HG03457 (cell line): ENCODE data around the gene GPR157.
"Not testable (repeated sequence)": the region's sequence is repeated elsewhere in the genome, so short reads cannot be mapped to it uniquely, and the experiment has no call there.

ENCODE experiments used
- ATAC-seq: cut with Tn5 transposase; IDR thresholded peaks from one replicate; pipeline ENCODE4 v1.9.1; 2021; ENCODE audit warnings: moderate number of reproducible peaks; ENCODE audit not compliant: unreplicated experiment

Gene GPR157

DNA sequence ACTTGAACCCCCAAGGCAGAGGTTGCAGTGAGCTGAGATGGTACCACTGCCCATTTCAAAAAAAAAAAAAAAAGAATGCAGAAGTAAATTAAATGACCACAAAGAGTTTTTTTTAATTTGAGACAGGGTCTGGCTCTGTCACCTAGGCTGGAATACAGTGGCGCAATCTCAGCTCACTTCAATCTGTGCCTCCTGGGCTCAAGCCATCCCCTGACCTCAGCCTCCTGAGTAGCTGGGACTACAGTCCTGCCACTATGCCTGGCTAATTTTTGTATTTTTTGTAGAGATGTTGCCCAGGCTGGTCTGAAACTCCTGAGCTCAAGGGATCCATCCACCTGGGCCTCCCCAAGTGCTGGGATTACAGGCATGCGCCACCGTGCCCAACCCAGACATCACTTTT is 20.2 kb upstream of the GPR157 start:
- no peak for ATAC-seq

- ATAC-seq: no peak
Observed at GRCh38 chr1:9146156-9146555, 17.3 kb upstream of the GPR157 start.

DNA sequence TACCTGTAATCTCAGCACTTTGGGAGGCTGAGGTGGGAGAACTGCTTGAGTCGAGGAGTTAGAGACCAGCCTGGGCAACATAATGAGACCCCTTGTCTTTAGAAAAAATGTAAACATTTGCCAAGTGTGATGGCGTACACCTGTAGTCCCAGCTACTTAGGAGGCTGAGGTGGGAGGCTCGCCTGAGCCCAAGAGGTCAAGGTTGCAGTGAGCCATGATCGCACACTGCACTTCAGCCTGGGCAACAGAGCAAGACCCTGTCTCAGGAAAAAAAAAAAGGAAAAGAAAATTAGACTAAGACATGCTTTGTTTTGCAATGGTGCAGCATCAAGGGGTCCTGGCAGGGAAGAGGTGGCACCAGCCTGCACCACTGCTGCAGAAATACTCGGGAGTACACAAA is 16.8 kb upstream of the GPR157 start:
- no peak for ATAC-seq

DNA sequence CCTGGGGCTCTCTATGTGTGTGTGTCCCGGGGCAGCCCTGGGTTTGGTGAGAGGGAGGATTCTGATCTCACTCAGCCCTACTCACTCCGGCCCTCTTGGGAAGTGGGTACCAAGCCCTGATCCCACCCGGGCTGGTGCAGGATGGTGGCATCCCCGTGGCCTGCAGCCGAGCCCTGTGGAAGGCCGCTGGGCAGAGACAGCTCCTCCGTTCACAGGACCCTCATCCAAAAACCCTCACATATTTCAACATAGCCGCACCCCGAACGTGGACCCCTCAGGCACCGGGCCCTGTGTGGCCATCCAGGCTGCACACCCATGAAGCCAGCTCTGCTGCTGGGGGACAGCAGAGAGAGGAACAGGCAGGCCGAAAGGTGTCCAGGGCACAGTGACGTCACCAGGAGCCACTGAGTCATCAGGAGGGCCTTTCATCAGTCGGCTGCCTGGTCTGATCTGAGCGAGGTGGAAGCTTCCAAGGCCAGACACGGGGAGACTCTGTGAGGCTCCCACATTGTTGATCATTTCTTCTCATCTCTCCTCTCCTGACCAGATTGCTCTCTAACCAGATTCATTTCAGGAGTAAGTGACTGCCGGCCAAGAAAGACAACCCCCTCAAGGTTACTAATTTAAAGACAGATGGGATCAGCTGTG is 16.2 kb upstream of the GPR157 start:
- no peak for ATAC-seq

GRCh38 chr1:9144494-9144893 is 15.6 kb upstream of the GPR157 start:
- ATAC-seq: not testable (repeated sequence)

GRCh38 chr1:9143250-9143649 is 14.3 kb upstream of the GPR157 start:
- ATAC-seq: no peak

GRCh38 chr1:9139930-9140329 is 11.0 kb upstream of the GPR157 start:
- ATAC-seq: no peak

DNA sequence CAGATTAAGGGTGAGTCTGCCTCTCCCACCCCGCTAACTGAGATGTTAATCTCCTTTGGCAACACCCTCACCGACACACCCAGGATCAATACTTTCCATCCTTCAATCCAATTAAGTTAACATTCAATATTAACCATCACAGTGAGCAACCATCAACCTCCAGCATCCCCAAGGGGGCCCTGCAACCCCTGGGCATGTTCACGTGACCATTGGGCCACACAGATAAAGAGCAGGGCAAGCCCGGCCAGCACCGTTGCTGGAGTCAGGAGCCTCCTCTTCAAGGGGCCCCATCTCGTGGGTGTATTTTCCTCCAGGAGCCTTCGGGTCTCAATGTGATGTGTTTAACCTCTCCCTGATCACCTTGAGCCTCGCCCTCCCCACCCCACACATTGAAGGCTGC is 8.0 kb upstream of the GPR157 start:
- no peak for ATAC-seq

DNA sequence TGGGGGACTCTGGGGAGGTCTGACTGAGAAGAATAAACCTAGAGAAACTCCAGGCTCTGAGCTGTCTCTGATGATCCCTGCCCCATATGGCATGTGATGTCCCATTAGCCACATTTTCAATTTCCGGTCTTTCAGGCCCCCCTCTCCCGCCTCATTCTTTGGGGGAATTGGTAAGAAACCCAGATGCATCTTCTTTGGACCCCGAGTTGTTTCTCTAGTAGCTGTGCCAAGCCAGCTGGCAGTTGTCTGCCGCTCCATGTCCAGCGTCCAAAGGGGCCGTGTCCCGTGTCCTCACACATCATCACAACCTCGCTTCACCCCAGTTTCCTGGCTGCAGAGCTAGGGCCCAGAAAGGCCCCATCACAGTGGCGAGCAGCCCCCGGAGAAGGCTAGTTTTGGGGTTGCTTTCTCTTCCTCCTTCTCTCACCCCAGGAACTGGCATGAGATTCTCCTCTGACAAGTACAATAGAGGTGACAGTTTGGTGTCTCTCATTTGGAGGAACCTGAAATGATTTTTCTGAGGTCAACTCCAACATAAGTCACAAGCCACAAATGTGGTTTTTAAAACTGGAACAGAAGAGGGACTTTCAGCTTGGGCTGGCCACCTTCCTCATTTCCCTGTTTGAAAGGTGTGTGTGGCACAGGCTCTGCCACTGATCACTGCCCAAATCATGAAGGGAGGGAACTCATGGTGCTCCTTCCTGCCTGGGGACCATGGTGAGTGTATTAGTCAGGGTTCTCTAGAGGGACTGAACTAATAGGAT is 6.4 kb upstream of the GPR157 start:
- no peak for ATAC-seq

GRCh38 chr1:9133870-9134585 is 5.1 kb upstream of the GPR157 start:
- no peak for ATAC-seq

GRCh38 chr1:9129266-9130041 is 552 bp upstream of the GPR157 start:
- peak; percentile 50 for ATAC-seq

DNA sequence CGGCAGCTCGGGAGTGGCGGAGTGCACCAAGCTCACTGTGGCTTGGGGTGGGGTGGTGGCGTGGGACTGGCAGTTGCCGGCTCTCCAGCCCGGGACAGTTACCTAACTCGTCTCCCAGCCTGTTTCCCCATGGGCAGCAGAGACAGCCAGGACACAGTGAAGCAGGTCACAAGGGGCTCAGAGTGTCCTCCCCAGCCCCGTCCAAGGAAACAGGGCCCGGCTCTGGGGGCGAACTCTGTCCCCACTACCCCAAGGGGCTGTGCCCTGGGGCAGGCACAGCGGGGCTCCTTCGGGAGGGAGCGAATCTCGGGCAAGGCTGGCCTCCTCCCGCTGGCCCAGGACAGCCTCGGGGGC is 759 bp downstream of the GPR157 start:
- no peak for ATAC-seq

- no peak for ATAC-seq
Observed at GRCh38 chr1:9127395-9128165, 1.3 kb downstream of the GPR157 start.

DNA sequence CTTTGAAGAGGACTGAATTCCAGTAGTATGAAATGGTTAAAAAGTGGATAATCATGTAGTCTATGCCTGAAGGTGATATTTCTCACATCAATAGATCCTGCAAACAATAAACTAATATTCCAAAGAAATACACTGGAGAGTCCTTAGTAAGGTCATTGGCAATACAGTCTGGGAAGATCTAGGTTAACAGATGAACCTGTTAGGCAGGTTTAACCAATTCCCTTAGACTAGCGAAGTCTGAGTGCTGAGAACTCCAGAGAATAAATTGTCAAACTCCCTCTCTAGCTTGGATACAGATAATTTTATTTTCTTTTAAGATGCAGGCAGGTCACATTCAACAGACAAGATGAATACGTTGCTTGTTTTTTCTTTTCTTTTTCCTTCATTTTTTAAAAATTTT is 2.4 kb downstream of the GPR157 start:
- no peak for ATAC-seq

- ATAC-seq: not testable (repeated sequence)
Observed at GRCh38 chr1:9125847-9126246, 3.1 kb downstream of the GPR157 start.

- ATAC-seq: no peak
Observed at GRCh38 chr1:9125325-9125724, 3.6 kb downstream of the GPR157 start.

- not testable (repeated sequence) for ATAC-seq
Observed at GRCh38 chr1:9124389-9124788, 4.5 kb downstream of the GPR157 start.

DNA sequence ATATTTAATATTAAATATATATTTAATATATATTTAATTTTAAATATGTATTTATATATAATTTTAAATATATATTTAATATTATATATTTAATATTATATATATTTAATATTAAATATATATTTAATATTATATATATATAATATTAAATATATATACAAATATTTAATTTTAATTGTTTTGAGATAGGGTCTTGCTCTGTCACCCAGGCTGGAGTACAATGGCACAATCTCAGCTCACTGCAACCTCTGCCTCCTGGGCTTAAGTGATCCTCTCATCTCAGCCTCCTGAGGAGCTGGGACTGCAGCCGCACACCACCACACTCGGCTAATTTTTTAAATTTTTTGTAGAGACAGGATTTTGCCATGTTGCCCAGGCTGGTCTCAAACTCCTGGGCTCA is 5.2 kb downstream of the GPR157 start:
- not testable (repeated sequence) for ATAC-seq

- no peak for ATAC-seq
Observed at GRCh38 chr1:9121496-9122409, 7.1 kb downstream of the GPR157 start.
